Stimulated activated CD8-positive, alpha-beta memory T cell treated with anti-CD3 and anti-CD28 coated beads, Interleukin-4, amount 100 ng/mL, for 4 hours (primary cell): ENCODE data around the gene NACC1.
A peak's percentile ranks its signal among the peaks of the same experiment; 100 is the strongest.

Experiments
- DNase-seq, 2 donors: peaks; one replicate each; pipeline ENCODE4 v3.0.0-alpha.2; 2020; ENCODE audit warnings: low read depth in 2 of 2, low spot score in 1 of 2

NACC1 gene

DNA sequence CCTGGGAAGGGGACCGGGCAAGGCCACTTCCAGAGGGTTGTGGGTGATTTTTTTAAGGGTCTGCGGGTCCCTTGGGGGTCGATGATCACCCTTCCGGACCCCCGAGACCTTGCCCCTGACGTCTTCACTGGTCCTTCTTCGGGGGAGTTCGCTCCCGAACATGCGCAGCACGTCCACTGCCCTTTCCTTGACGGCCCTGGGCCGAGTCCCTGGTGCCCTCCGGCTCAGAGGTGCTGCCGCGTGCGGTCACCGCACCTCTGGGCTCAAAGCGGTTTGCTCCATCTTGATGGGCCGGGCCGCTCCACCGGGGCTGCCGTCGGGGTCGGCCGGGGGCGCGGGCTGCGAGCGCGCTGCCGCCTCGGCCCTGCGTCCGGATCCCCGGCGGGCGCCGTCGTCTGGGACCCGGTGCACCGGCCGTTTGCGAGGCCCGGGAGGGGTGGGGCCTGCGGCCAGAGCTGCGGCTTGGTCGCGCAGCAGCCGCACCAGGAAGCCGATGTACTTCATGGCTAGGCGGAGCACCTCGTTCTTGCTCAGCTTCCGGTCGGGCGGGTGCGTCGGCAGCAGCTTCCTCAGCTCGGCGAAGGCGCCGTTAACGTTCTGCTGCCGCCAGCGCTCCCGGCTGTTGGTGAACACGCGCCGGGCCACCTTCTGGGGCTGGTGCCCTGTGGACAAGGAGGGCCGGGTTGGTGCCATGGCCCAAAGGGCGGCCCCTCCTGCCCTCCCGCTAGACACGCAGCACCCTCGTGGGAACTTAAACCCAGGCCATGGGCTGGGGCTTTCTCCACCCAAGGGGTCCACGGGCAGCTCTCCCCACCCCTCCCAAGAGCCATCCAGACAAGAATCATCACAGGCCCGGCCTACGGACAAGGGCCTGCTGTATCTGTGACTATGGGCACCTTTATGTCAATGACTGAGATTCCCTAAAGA is 18.7 kb upstream of the NACC1 start:
- peak; percentile 40 to 59 for DNase-seq

DNA sequence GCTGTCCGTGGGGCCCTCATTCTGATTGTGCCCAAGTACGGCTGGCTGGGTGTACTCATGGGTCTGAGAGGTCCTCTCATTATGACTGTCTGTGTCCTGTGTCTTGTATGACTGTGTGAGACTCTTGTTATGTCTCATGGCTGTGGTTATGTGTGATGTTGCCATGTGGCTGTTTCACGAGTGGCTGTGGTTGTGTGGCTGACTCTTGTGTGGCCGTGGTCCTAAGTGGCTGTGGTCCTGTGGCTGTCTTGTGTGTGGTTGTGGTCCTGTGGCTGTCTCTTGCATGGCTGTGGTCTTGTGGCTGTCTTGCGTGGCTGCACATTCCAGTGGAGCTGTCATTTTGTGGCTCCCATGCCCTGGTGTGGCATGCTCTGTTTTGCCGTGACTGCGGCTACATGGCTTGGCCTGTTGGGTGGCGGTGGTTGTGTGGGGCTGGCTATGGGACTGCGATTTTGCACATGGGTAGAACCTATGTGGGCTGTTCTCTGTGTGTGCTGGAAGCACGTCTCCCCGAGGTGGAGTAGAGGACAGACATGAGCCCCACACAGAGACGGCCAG is 18.0 kb upstream of the NACC1 start:
- DNase-seq, result peak; percentile 39 to 47

DNA sequence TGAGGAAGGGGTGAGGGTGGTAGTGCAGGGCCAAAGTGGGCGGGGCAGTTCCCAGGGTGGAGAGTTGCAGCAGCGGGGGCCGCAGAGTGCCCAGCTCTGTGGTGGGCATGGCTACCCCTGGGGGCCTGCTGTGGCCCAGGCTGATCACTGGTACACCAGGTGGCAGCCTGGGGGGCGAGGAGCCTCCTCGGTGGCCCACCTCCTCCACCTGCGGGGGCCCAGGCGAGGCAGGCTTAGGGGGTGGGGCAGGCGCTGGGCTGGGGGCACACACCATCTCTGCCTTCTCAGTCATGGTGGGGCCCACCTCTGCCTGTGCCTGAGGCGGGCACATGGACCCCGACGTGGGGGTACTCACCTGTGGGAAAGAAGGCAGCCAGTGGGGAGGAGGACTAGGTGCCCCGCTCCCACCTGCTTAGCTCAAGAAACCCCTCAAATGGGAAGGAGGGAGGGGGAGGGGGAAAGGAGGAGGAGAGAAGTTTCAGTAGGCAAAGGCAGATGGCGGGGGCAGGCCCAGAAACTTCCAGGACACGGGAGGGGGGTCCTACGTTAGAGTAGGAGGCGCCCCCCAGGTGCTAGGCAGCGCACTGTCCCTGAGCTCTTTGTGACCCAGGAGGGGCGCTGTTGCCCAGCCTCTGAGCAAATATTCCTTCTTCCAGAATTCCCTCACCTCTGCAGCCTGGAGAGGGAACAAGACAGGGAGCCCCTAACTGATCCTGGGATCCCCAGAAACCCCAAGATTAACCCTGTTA is 17.0 kb upstream of the NACC1 start:
- DNase-seq, result no peak

DNA sequence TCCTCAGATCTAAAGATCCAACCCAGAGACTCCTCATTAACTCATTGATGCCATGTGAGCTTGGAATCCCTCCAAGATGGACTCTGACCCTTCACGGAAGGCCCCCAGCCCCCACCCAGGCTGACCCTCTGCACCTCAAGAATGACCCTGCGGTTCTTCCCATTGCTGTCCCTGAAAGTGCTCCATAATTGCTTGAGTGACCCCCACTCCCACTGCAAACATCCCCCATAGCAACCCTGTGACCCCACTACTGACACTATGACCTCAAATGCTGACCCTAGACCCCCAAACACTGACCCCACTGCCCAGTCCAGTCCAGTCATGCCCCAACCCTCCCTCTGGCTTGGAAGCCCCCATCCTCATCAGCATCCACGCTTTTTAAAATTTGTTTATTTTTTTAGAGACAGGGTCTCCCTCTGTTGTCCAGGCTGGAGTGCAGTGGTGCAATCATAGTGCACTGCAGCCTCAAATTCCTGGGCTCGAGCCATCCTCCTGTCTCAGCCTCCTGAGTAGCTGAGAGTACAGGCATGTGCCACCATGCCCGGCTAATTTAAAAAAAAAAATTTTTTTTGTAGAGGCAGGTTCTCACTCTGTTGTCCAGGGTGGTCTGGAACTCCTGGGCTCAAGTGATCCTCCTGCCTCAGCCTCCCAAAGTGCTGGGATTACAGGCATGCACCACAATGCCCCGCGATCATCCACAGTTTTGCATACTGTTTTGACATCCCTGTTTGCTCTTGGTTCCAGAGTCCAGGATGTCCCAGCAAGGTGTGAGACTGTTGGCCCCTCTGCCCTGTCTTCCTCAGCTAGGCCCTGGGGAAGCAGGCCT is 16.3 kb upstream of the NACC1 start:
- no peak for DNase-seq

DNA sequence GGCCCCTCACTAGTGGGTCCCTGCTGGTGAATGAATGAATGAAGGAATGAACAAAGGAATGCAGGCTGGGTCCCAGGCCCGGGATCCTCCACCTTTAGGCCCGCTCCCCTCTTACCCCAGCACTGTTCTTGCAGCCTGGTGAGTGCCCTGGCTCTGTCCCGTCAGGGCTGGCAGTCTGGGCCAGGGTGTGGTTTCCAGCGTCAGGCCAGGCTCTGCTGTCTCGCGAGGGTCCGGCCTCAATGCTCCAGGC is 15.7 kb upstream of the NACC1 start:
- DNase-seq, result no peak

DNA sequence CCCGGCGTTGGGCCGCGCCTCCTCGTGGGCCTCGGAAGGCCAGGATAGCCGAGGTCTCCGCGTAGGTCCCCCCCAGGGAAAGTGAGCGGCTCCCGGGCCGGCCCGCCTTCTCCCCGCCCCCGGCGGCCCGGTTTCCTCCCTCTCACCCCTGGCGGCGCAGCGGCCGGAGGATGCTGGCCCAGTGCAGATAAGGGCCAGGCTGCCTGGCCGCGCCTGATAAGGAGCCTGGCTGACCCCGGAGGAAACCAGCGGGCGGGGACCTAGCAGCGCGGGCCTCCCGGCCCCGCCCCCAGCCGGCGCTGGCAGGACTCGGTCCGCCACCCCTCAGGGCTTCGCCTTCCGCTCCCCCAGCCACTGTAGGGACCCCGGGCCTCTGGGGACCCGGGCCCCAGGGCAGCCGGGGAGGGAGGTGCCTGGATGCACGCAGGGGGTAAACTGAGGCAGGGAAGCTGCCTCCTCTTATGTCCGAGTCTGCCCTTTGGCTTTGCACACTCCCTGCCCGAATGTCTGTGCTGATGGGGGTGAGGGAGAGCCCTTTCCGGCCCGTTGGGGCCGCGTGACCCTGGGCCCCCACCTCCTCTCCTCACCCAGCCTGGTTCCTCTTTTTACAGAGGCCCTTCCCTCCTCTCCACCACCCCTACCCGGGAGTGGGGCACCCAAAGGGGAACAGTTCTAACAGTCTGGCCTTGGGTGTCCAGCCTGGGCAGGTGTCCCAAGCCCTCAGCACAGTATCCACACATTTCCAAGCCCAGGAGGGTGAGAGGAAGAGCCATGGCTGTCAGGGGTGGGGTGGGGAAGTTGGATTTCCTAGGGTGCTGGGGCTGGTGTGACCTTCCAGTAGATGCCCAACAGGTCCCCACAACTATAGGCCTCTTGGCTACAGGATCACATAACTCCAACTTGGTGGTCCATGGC is 15.1 kb upstream of the NACC1 start, which contains the start of gene LYL1:
Gene LYL1 (minus strand): TSS at position 193 of the 915 bp plus-strand sequence. CDS start 1,687 bp downstream, outside the sequence.
- no peak for DNase-seq

DNA sequence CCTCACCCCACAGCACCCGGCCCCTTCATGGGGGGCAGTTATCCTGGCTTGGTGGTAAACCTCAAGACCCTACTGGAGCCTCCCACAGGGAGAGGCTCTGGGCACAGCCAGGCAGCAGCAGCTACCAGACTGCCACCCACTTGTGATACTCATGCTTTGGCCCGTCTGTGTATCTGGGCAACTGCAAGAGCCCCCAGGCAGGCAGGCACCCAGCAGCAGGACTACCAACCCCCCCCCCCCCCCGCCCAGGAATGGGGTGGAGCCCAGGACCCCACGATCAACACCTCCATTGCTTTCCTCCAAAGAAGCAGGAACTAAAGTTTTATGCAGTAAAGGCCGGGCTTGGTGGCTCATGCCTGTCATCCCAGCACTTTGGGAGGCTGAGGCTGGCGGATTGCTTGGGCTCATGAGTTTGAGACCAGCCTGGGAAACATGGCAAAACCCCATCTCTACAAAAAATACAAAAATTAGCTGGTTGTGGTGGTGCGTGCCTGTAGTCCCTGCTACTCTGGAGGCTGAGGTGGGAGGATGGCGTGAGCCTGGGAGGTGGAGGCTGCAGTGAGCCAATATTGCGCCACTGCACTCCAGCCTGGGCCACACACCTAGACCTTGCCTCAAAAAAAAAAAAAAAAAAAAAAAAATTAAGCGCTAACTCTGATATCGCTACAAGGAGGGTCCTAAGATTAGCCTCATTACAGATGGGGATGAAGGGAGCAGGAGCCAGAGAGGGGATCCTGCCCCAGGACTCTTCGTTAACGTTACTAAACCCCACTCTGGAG is 14.3 kb upstream of the NACC1 start:
- DNase-seq, result no peak

DNA sequence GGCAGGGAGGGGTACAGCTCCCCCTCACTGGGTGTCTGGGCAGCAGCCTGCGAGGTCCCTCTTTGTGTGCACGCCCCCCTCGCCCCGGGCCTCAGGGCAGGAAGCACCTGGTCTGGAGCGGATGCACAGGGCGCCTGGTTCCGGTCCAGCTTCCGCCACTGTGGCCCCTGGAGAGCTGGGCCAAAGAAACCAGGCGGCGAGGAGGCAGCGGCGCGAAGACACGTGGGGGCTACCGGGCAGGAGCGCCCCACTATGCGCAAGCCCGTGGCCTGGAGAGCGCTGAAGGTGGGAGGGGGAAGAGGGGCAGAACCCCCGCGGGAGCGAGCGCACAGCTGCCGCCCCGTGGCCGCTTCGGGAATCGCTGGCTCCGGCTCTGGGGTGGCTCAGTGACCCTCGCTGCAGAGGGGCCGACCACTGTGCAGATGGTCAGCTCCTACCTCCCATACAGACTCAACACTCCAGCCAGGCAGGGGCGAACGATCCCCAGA is 13.7 kb upstream of the NACC1 start:
- DNase-seq, result no peak

DNA sequence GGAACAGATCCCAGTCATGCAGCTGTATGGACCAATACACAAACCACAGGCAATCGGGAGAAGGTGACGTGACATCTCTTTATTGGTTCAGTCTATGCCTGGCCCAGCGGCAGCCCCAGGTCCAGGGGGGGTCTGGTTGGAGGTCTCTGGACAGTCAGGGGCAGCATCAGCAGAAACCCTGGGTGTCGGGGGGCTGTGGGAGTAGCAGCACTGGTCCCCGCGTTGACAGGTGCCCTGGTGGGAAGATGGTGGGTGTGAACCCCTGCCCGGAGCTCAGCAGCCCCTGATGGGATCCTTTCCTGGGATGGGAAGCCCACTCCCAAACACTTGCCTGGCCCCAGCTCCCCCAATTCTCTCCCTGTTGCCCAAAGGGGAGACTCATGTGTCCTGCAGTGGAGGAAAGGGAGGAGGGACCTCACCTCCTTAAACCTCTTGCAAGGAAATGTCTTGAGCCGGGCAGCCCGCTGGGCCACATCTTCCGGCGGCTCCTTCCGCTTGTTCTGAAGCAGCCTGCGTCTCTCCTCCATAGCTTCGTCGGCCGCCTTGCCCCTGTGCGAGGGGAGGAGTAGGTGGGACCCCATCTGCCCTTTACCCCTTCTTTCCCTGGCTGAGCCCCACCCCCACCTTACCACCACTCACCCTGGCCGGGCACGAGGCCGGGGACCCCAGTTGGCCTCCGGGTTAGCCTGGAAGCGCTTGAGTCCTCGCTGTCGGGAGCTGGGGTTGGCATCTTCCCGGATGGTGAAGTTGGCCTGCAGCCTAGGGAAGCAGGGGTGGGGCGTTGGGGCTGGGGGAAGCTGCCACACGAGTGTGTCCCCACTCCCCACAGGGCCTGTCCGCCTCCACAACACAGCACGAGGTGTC is 13.0 kb upstream of the NACC1 start:
- no peak for DNase-seq

DNA sequence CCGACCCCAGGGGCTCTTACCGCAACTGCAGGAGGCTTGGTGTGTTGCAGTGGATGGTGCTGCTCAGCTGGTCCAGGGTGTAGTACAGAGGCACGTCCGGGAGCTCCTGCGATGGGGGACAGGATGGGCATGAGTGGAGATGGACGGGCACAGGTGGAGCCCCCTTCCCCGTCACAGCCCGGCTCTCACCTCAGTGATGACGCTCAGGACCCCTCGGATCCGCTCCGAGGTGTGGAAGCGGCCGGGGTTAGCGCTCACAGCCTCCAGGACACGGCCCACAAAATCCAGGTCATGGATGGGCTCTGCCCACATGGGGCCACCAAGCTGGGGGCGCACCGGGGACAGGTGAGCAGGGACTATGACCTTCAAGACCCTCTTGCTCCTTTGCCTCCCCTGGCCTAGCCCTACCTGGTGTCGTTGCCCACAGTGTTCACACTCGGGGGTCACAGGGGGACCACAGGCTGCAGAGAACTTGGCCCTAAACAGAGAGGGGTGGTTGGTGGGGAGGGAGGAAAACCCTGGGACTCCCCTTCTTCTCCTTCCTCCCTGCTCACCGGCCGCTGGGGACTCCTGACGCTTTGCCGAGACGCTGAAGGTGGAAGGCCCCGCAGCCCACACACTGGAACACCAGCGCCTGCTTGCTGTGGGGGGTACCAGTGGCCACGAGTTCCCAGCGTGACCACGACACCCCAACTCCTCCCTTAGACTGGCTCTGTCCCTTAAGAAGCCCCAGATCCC is 8.5 kb upstream of the NACC1 start:
- DNase-seq, result no peak

DNA sequence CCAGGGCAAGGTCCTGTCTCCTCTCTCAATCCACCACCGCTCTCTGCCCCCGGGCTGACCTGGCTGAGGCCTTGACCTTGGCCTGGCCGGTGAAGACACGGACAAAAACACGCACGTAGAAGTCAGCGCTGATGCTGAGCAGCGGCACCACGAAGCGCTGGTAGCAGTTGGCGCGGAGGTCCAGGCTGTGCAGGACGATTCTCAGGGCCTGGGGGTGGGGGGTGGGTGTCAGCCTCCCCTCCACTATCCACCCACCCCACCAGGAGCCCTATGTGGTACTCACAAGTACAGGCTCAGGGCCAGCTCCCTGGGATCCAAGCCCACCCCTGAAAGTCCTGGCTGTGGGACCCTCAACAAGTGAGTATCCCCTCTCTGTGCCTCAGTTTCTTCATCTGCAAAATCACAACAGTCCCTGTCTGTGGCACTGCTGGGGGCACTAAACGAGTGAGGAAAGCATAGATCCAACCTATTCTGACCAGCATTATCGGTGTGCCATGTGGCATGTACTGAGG is 7.9 kb upstream of the NACC1 start:
- DNase-seq, result no peak

DNA sequence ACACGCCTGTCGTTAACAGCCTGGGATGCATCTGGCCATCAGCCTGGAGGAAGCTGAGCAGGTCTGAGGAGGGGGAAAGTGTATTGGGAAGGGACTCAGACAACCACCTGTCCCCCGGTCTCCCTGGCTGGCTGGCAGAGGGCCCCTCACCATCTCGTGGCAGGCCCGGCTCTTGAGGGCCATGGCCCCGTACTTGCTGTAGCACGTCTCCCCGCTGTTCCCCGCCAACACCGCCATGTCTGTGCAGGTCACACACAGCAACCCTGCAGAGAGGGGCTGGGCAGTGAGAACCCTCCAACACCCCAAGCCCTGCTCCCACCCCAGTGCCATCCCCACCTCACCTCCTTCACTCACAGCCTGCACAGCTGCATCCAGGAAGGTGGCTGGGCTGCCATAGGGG is 5.5 kb upstream of the NACC1 start:
- no peak for DNase-seq

DNA sequence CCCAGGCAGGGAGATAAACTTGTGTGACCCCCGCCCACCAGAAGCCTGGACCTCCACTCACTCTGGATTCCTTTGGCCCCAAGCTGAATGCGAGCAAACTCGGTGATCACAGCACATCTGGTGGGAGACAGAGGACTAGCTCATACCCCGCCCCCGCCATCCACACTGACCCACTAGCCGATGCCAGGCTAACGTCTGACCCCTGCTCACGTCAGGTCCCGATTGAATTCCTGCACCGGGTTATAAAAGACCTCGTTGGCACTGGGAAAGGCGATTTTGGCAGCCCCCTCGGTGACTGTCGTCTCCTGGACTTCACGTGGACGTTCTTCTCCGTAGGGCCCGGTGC is 2.2 kb upstream of the NACC1 start:
- DNase-seq, result no peak

DNA sequence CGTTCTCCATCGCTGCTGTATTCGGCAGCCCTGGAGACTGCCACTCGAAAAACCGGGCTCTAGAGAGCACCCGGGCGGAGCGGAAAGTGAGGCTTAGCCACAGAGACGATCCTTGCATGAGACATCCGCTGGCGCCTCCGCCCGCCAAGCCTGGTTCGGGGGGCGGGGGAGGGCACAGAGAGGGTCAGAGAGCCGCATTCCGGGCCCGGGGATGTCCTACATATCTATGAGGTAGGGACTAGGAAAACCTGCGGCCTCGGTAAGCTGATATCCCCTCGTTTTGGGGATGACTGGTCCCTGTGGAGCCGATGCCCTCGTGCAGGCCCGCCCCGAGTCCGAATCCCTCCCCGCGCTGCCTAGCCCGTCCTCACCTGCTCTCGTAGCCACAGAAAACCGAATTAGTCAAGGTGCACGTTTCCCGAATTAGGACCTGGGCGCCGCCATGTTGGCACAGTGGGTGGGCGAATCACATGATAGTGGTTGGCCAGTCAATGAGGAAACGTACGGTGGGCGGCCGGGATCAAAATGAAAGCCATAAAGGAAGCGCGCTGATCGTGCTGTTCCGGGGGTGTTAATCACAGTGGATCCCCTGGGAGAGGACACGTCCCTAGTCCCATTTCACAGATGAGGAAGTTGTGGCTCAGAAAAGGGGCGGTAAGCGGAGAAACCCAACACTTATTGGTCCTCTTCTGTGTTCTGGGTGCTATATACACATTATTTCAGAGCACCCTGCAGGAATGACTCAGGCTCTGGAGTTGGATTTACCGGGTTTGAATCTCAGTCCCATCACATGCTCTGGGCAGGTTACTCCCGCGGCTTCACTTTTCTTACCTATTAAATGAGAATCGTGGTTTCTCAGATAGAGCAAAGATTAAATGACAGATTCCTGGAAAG is 1.5 kb upstream of the NACC1 start, which contains the start of gene TRMT1:
Gene TRMT1 (minus strand): TSS at position 459 of the 894 bp plus-strand sequence. CDS start 341 bp downstream, at position 118.
- peak; percentile 85 to 89 for DNase-seq

DNA sequence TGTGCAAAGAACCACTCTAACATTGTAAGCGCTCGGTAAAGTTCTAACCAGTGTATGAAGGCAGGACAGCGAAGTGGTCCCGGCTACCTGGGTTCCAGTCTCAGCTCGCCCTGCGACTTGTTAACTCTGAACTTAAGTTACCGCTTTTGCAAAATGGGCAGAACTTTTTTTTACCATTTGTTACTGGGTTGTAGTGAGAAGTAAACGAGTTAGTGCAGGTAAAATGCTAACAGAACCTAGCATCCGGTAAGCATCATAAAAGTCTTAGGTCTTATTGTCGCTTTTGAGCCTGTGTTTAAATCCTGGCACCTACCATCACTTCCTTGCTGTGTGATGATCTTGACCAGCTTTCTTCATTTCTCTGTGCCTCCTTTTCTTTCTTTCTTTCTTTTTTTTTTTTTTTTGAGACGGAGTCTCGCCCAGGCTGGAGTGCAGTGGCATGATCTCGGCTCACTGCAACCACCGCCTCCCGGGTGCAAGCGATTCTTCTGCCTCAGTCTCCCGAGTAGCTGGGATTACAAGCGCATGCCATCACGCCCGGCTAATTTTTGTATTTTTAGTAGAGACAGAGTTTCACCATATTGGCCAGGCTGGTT is 790 bp upstream of the NACC1 start:
- DNase-seq, result no peak
